A549 (cell line): ENCODE results near the gene MTMR6. TPM values are rescaled to one million over a fixed set of nuclear protein-coding genes. Genes with fewer than 3 reads are reported as not detected.

ENCODE experiments used
- ATAC-seq, 2 experiments: fragments of 200-7000 bp in 1 of 2; fragments of >200 bp in 1 of 2; cut with Nextera tagmentation in 1 of 2; cut with Tn5 transposase in 1 of 2; 3 replicates each; pipeline versions ENCODE4 v1.8.0 to v1.9.1; 2018 to 2020; ENCODE audit warnings: mild to moderate bottlenecking in 1 of 2, moderate library complexity in 1 of 2
- CTCF ChIA-PET: fragments of 300-600 bp; sonication (Branson Sonifier 250); formaldehyde crosslinking; extraction: SDS; loops from one replicate; lab custom pipeline; 2021; ENCODE audit warnings: antibody characterized with exemption, inconsistent platforms; lab: Yijun Ruan, JAX
- POLR2A ChIA-PET: fragments of 350-600 bp; formaldehyde crosslinking; extraction: SDS; loops from one replicate; lab custom pipeline; 2021; ENCODE audit warnings: antibody characterized with exemption, inconsistent platforms; lab: Yijun Ruan, JAX
- DNase-seq, 2 experiments: peaks; one replicate each; pipeline versions ENCODE4 v3.0.0 to v3.0.0-alpha.2; 2011 to 2016; ENCODE audit warnings: low read depth in 1 of 2, low spot score in 1 of 2
- FAIRE-seq: peaks from 2 replicates; lab custom pipeline; 2011; peaks lifted over from hg19 to GRCh38; lab: Jason Lieb, UNC
- H3K27ac ChIP-seq, 2 experiments: fragments of >200 bp; sonication (Bioruptor Twin); formaldehyde crosslinking; 3 replicates each; pipeline ENCODE4 v1.5.1; 2016 to 2017
- H3K4me1 ChIP-seq: fragments of >200 bp; sonication (Bioruptor Twin); formaldehyde crosslinking; 3 replicates; pipeline ENCODE4 v1.6.1; 2016
- H3K4me2 ChIP-seq: fragments of >200 bp; sonication (Bioruptor Twin); formaldehyde crosslinking; 3 replicates; pipeline ENCODE4 v1.6.1; 2016
- H3K4me3 ChIP-seq: fragments of >200 bp; sonication (Bioruptor Twin); formaldehyde crosslinking; 3 replicates; pipeline ENCODE4 v1.5.1; 2016
- H3K9me3 ChIP-seq: fragments of >200 bp; sonication (Bioruptor Twin); formaldehyde crosslinking; 3 replicates; pipeline ENCODE4 v1.6.1; 2016
- ATOH8 ChIP-seq: fragments of 250-450 bp; sonication (Bioruptor Pico); IDR thresholded peaks from 2 replicates; pipeline ENCODE4 v1.5.0; 2020; ENCODE audit warnings: low read depth, mild to moderate bottlenecking, moderate library complexity
- BHLHE40 ChIP-seq: IDR thresholded peaks from 2 replicates; pipeline ENCODE4 v1.6.1; 2012; ENCODE audit warnings: low read depth, low read length, inconsistent platforms
- CEBPB ChIP-seq, 2 experiments: fragments of >200 bp in 1 of 2; sonication (Bioruptor Twin) in 1 of 2; formaldehyde crosslinking in 1 of 2; IDR thresholded peaks; 2 replicates each; pipeline ENCODE4 v1.6.1; 2012 to 2016
- CHD2 ChIP-seq: fragments of 150-350 bp; IDR thresholded peaks from 2 replicates; pipeline ENCODE4 v1.6.1; 2014; ENCODE audit warnings: low read length; ENCODE audit not compliant: partially characterized antibody
- CHD4 ChIP-seq: fragments of 200-600 bp; sonication (generic); IDR thresholded peaks from 2 replicates; pipeline ENCODE4 v1.6.1; 2016; ENCODE audit warnings: antibody characterized with exemption, mild to moderate bottlenecking, borderline replicate concordance
- E2F6 ChIP-seq: IDR thresholded peaks from 2 replicates; pipeline ENCODE4 v1.6.1; 2012; ENCODE audit warnings: low read depth, borderline replicate concordance
- FOSL2 ChIP-seq, 2 experiments: fragments of 450-650 bp in 1 of 2; fragments of >200 bp in 1 of 2; sonication (Bioruptor Twin) in 1 of 2; formaldehyde crosslinking; IDR thresholded peaks; 2 replicates each; pipeline versions ENCODE4 v1.5.0 to v1.6.1; 2016 to 2020; ENCODE audit warnings: mild to moderate bottlenecking in 1 of 2, moderate library complexity in 1 of 2
- GATA3 ChIP-seq: IDR thresholded peaks from 2 replicates; pipeline ENCODE4 v1.6.1; 2012; ENCODE audit warnings: borderline replicate concordance
- HES2 ChIP-seq: fragments of >200 bp; sonication (Bioruptor Twin); formaldehyde crosslinking; IDR thresholded peaks from 2 replicates; pipeline ENCODE4 v1.6.1; 2016
- HOXA7 ChIP-seq: fragments of 250-450 bp; sonication (Bioruptor Pico); IDR thresholded peaks from 2 replicates; pipeline ENCODE4 v1.5.0; 2020; ENCODE audit warnings: mild to moderate bottlenecking, moderate library complexity
- HOXB13 ChIP-seq: fragments of 250-450 bp; sonication (Bioruptor Pico); IDR thresholded peaks from 2 replicates; pipeline ENCODE4 v1.5.0; 2020; ENCODE audit warnings: low read depth, mild to moderate bottlenecking, moderate library complexity
- HOXB5 ChIP-seq: fragments of 250-450 bp; sonication (Bioruptor Pico); IDR thresholded peaks from 2 replicates; pipeline ENCODE4 v1.5.0; 2020; ENCODE audit warnings: mild to moderate bottlenecking, moderate library complexity
- JUNB ChIP-seq: fragments of >200 bp; sonication (Bioruptor Twin); formaldehyde crosslinking; IDR thresholded peaks from 2 replicates; pipeline ENCODE4 v1.6.1; 2016
- NPAS2 ChIP-seq: fragments of 250-450 bp; sonication (Bioruptor Pico); IDR thresholded peaks from 2 replicates; pipeline ENCODE4 v1.8.0; 2022; ENCODE audit warnings: mild to moderate bottlenecking, moderate library complexity, borderline replicate concordance
- RARB ChIP-seq: fragments of 250-450 bp; sonication (Bioruptor Pico); IDR thresholded peaks from 2 replicates; pipeline ENCODE4 v1.8.0; 2021; ENCODE audit warnings: mild to moderate bottlenecking, moderate library complexity
- RFX5 ChIP-seq: fragments of 450-650 bp; IDR thresholded peaks from 2 replicates; pipeline ENCODE4 v1.7.1; 2014; ENCODE audit warnings: antibody characterized with exemption, mild to moderate bottlenecking, moderate library complexity
- SMC3 ChIP-seq: fragments of >200 bp; sonication (Bioruptor Twin); formaldehyde crosslinking; IDR thresholded peaks from 3 replicates; pipeline ENCODE4 v1.6.1; 2018; ENCODE audit warnings: inconsistent platforms
- TFCP2L1 ChIP-seq: fragments of 250-450 bp; sonication (Bioruptor Pico); IDR thresholded peaks from 2 replicates; pipeline ENCODE4 v1.5.0; 2021; ENCODE audit warnings: mild to moderate bottlenecking
- TP53 ChIP-seq: fragments of 250-450 bp; sonication (Bioruptor Pico); IDR thresholded peaks from 2 replicates; pipeline ENCODE4 v1.5.0; 2021; ENCODE audit warnings: mild to moderate bottlenecking, moderate library complexity
- USF2 ChIP-seq: fragments of 450-650 bp; IDR thresholded peaks from 2 replicates; pipeline ENCODE4 v1.6.1; 2014; ENCODE audit warnings: antibody characterized with exemption
- ZC3H11A ChIP-seq: fragments of 450-650 bp; IDR thresholded peaks from 2 replicates; pipeline ENCODE4 v1.6.1; 2014; ENCODE audit warnings: antibody characterized with exemption, mild to moderate bottlenecking
- ZFP36 ChIP-seq: fragments of 450-650 bp; IDR thresholded peaks from 2 replicates; pipeline ENCODE4 v1.6.1; 2014; ENCODE audit warnings: borderline replicate concordance; ENCODE audit not compliant: partially characterized antibody
- ZNF302 ChIP-seq: fragments of 250-450 bp; sonication (Bioruptor Pico); IDR thresholded peaks from 2 replicates; pipeline ENCODE4 v1.9.0; 2021; ENCODE audit warnings: inconsistent platforms, mild to moderate bottlenecking, moderate library complexity
- WGBS: methylation state at CpG from one replicate; pipeline ENCODE4 v1.1.6; 2017; ENCODE audit errors: missing lambda C conversion rate; 5-methylcytosine and 5-hydroxymethylcytosine counted together
- polyA plus RNA-seq, 4 experiments: library from polyadenylated mRNA; depleted of rRNA in 3 of 4; stranded (reverse); fragments of >200 nt; fragmentation: RNase III in 1 of 4; extraction: RNeasy Plus Mini Kit Qiagen cat#74134 plus additional on column Dnase treatment in 1 of 4; gene quantifications; 2 replicates in 3 of 4; 3 replicates in 1 of 4; pipeline ENCODE4 v1.2.3, GENCODE V29; 2011 to 2017
- TF ChIP-seq, protein P1 (sequence below): fragments of >200 bp; sonication (Bioruptor Twin); formaldehyde crosslinking; IDR thresholded peaks from 3 replicates; pipeline ENCODE4 v1.6.1; 2016

Gene MTMR6
- polyA plus RNA-seq, 2 of the 4 experiments (the other 2 are of a cell fraction): 8.8 to 22.4 TPM

GRCh38 chr13:25291691-25292090, 4.4 kb upstream of the MTMR6 start:
- ATAC-seq (no peak), FAIRE-seq (no peak), DNase-seq (no peak)
- no peak overlapping the region for H3K4me2 ChIP-seq
- TF ChIP-seq TFCP2L1 (CRISPR knock-in tag) (no peak), CEBPB (IDR thresholded peaks at IDR 0.05) (no peak), GATA3 (no peak), HES2 (no peak), ZFP36 (no peak), RARB (CRISPR knock-in tag) (no peak), FOSL2 (IDR thresholded peaks at IDR 0.05) (no peak), FOSL2 (CRISPR knock-in tag; IDR thresholded peaks at IDR 0.05) (no peak), HOXB13 (no peak), RFX5 (no peak), SMC3 (no peak), JUNB (no peak), ATOH8 (CRISPR knock-in tag) (no peak)
- no peak overlapping the region for H3K27ac ChIP-seq
- no peaks in the 10 kb centered on the region for H3K4me1 ChIP-seq
- ChIA-PET CTCF (no interaction called here), POLR2A (no interaction called here)
- 60% methylated on average over 1 of the region's 1 CpG for WGBS
- no peaks in the 10 kb centered on the region for H3K9me3 ChIP-seq
- H3K4me3 ChIP-seq: no peak overlapping the region

- ChIA-PET CTCF (interaction anchor here (2.0 kb wide), 1 partner anchor 10 kb away, joined by 5 read pairs; no protein-coding TSS in a partner anchor), POLR2A (no interaction called here)
- no peak for FAIRE-seq
- TF ChIP-seq ZNF302 (CRISPR knock-in tag) (no peak), HOXB5 (no peak), HOXB13 (no peak), HOXA7 (CRISPR knock-in tag) (no peak), SMC3 (no peak), E2F6 (no peak), RFX5 (no peak), NPAS2 (CRISPR knock-in tag) (no peak), CHD4 (no peak), BHLHE40 (no peak), TFCP2L1 (CRISPR knock-in tag) (no peak), USF2 (no peak), TP53 (CRISPR knock-in tag) (no peak), CHD2 (no peak), ZC3H11A (no peak)
- TF ChIP-seq, protein P1, sequence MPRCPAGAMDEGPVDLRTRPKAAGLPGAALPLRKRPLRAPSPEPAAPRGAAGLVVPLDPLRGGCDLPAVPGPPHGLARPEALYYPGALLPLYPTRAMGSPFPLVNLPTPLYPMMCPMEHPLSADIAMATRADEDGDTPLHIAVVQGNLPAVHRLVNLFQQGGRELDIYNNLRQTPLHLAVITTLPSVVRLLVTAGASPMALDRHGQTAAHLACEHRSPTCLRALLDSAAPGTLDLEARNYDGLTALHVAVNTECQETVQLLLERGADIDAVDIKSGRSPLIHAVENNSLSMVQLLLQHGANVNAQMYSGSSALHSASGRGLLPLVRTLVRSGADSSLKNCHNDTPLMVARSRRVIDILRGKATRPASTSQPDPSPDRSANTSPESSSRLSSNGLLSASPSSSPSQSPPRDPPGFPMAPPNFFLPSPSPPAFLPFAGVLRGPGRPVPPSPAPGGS: no peak
- Histone ChIP-seq H3K4me2 (no peak overlapping the region), H3K4me1 (peaks cover 10% of the 10 kb centered on the region; the same call in 1 of the 3 replicates), H3K9me3 (no peaks in the 10 kb centered on the region), H3K4me3 (no peak overlapping the region), H3K27ac (no peak overlapping the region)
- 49% methylated on average over 2 of the region's 2 CpGs for WGBS
- ATAC-seq: no peak
- DNase-seq: no peak
Measured at GRCh38 chr13:25288966-25289365, 1.7 kb upstream of the MTMR6 start.
